Colon (tissue), 2 donors: ENCODE measurements around the gene USP20.
"Not testable (repeated sequence)": the region's sequence is repeated elsewhere in the genome, so short reads cannot be mapped to it uniquely, and the experiment has no call there.

Experiments
- FAIRE-seq: peaks from 2 replicates; lab custom pipeline; 2012; peaks lifted over from hg19 to GRCh38; lab: Jason Lieb, UNC
- donor health status: control.
- donor health status: control.

Gene USP20

DNA sequence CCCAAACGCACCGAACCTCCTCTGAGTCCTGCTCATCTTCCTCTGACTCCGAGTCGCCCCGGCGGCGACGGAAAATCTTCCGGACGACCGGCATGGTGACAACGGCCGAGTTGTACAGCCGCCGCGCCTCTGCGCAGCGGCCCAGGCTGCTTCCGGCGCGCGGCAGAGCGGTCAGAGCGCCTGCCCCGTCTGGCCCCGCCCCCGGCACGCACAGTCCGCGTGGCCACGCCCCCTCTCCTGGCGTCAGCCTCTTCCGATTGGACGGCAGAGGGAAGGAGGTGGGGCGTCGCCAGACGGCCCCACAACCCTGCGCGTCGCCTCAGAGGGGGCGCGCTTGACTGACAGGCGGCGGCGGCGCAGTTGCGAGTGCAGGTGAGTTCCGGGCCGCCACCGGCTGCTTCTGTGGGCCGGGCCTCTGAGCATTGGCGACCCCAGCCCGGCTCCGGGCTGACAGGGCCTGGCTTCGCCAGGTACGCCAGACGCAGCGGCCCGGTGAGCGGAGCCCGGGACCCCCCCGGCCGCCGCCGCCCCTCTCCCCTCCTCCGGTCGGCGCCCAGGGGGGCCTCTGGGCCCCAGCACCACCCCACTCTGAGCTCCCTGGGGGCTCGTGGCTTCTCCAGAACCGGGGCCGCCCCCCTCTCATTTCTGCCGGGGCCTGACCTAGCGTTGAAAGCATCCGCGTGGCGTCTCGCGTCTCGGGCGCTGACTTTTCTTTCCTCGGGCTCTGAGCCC is at the start of gene USP20, which contains the start of gene C9orf78:
USP20 (plus strand) TSS at position 331 of the 732 bp plus-strand sequence. CDS start 17,098 bp downstream, outside the sequence.
C9orf78 (minus strand) TSS at position 148 of the 732 bp plus-strand sequence; CDS start at position 94, 54 bp downstream.
- no peak for FAIRE-seq

DNA sequence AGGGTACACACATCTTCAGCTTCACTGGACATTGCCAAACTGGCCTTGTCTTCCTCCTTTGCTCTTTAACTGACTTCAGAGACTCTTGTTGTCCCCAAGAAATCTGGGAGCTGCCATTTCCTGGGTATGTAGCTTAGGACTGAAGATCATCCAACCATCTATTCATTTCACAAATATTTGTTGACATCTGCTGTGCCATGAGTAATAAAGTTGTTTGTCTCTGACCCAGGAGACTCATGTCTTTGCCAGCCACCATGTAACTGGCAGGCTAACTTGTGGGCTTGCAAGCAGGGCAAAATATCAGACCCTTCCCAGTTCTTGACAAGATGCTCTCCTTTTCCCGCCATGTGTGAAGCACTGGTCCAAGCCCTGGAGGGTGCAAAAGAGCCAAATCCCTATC is 49.4 kb upstream of the USP20 start:
- FAIRE-seq = no peak

DNA sequence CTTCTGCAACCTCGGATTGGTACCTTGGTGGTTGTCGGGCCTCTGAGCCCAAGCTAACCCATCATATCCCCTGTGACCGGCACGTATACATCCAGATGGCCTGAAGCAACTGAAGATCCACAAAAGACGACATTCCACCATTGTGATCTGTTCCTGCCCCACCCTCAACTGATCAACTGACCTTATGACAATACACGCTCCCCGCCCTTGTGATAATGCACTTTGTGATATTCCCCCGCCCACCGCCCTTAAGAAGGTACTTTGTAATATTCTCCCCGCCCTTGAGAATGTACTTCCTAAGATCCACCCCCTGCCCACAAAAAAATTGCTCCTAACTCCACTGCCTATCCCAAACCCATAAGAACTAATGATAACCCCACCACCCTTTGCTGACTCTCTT is 48.8 kb upstream of the USP20 start:
- no peak for FAIRE-seq

DNA sequence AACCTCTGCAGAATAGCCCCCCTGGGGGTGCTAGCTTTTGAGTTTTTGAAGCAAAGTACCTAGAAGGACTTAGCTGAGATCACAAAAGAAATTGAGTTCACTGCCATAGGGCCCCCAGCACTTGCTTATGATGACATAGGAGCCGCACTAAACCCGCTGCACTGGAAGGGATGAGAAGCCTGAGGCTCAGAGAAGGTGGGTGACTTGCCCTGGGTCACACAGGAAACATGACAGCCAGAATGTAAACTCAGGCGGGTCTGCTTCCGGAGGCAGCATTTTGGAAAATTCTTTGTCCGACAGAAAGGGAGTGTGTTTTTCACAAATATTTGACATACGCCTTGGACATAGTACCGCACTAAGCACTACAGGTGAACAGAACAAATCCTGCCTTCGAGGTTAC is 40.7 kb upstream of the USP20 start:
- FAIRE-seq = no peak

DNA sequence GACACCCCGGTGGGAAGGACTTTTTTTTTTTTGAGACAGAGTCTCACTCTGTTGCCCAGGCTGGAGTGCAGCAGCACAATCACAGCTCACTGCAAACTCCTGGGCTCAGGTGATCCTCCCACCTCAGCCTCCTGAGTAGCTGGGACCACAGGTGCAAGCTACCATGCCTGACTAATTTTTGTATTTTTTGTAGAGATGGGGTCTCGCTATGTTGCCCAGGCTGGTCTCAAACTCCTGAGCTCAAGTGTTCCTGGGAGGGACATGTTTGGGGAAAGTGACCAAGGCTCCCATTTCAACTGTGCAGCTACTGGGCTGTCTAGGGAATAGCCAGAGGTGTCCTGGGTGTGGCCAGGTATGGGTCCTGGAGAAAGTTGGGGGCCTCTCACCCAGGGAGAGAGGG is 39.2 kb upstream of the USP20 start:
- FAIRE-seq = not testable (repeated sequence)

DNA sequence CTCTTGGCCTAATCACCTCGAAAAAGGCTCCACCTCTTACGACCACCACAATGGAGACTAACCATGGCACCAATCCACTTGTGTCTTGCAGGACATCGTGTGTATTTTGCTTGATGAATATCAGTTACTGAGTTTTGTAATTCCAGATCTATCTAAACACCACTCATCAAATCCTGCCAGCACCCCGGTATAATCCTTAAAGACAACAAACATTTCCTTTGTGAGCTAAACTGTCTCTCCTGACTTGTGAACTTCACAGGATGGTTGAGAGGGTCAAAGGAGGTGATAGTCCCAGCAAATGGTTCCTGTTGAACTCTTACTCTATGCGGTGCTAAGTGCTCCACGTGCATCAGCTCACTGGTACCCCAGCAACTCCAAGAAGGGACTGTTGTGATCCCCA is 36.3 kb upstream of the USP20 start:
- FAIRE-seq = no peak

DNA sequence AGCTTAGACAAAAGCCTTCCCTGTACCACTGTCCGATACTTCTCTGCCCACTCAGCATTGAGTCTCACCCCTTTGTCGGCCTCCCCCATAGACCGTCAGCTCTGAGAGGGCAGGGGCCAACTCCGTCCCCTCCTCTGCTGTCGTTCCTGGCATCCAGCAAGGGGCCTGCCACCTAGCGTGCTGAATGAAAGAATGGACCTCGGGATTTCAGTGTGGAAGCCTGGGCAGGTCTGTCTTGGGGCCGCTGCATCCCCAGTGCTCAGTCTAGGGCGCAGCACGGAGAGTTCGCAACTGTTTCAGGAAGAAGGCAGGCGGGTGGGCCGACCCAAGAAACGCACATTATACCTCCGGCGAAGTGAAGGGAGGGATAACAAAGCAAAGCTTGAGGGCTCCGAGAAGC is 33.8 kb upstream of the USP20 start:
- no peak for FAIRE-seq

DNA sequence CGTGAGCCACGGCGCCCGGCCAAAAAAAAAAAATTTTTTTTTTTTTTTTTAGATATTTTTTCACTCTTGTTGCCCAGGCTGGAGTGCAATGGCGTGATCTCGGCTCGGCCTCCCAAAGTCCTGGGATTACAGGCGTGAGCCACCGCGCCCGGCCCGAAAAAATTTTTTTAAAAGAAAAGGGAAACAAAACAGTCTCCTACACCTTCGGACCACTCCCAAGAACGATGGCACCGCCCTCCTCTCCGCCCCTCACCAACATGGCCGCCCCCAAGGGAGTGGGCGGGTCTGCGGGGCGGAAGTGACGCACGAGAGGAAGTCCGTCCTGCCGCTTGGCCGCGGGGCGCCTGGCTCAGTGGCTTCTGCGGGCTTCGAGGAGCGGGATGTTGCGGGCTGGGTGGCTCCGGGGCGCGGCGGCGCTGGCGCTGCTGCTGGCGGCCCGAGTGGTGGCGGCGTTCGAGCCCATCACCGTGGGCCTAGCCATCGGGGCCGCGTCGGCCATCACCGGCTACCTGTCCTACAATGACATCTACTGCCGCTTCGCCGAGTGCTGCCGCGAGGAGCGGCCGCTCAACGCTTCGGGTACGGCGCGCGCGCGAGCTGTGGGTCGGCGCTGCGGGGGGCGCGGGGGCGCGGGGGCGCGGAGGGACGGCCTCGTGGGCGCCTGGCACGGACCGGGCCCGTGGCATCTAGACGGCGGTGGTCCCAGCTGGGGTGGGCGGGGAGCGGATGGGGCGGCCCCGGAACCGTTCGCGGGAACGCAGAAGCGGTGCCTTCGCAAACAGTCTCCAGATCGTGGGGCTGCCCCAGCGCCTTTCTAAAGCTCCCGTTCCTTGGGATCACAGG is 32.2 kb upstream of the USP20 start, which contains the start of gene TOR1B:
TOR1B (plus strand) TSS at position 352 of the 843 bp plus-strand sequence; CDS start at position 381, 29 bp downstream.
- FAIRE-seq = no peak

DNA sequence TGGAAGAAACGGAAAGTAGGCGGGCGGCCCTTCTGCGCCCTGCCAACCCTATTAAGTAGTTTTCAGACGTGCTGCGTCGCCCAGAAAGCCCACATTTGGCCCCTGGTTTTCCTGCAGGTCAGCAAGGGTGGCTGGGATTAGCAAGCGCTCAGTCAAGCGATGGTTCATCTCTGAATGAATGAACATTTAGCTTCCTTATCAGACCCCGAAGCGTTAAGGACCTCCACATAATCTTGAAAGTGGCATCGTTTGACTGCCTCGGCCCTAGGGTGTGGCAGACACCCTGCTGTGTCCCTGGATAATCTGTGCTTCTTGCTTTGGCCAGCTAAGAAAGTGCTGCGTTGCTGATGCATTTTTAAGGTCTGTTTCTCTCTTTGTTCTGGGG is 31.6 kb upstream of the USP20 start:
- FAIRE-seq = no peak

DNA sequence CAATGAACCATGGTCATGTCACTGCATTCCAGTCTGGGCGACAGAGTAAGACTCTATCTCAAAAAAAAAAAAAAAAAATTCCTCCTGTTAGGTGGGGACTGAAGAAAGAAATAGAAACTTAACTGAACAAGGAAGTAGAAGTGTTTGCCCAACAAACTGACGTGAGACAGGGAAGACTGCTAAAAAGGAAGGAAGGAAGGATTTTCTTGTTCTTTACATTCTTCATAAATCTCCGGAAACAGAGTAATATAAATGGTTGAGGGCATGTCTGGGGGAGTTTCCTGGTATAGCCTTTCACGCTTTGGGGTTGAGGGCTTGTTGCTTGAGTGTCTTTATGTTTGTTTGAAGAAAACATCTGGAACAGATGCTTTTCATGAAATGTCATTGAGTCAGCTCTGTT is 29.2 kb upstream of the USP20 start:
- FAIRE-seq = no peak

DNA sequence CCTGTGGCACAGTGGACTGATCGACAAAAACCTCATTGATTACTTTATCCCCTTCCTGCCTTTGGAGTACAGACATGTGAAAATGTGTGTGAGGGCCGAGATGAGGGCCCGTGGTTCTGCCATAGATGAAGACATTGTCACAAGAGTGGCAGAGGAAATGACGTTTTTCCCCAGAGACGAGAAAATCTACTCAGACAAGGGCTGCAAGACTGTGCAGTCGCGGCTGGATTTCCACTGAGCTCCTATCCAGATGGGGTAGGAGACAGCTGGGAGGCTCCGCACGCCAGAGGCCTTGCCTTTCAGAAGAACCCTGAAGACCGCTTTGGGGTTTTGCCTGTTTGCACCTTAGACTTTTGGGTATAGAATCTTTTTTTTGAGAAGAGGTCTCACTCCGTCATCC is 25.9 kb upstream of the USP20 start:
- FAIRE-seq = no peak

DNA sequence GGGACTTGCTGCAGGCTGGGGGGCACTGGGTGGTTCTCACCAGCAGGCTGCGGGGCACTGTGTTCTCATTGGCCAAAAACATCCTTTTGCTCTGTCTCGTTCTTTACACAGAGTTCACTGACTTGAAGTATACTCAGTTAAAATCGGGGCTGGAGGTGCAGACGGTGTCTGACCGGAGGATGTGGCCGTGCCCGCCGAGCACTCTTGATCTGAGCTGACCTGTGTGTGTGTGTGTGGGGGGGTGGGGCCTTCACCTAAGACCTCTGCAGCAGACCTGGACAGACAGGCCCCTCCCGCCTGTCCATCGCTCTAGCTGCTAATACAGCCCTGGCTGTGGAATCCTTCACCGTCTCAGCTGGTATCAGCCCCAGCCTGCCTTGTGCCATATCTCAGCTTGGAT is 25.1 kb upstream of the USP20 start:
- no peak for FAIRE-seq

DNA sequence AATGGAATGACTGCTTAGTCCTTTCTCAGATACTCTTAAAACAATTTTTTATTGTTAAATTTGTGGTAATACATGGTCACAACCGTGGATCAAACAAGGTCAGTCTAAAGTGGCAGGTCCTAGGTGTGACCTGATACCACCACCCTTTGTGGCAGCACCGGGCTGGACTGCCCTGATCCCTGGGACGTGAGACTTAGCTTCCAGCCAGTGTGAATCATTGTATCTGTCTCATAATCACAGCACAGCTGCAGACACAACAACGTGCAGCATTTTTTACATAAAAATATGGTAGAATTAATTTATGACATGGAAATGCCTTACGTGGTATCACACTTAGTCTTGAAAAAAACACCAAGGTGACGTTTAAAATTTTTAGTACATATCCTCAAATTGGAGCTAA is 24.5 kb upstream of the USP20 start:
- FAIRE-seq = no peak

DNA sequence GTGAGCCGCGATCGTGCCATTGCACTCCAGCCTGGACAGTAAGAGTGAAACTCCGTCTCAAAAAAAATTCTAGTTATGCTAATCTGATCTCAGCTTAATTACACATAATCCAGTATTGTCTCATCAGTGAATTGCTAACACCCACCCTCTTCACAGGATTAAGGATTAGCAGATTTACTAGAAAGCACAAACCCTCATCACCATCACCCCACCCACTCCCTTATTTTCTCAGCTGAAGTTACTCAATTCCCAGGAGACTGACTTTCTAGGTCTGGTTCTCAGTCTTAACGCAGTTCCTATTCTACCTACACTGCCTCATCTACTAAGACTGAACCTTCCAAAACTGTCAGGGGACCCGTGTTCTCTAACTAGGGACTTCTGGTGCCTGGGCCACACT is 23.3 kb upstream of the USP20 start:
- no peak for FAIRE-seq

DNA sequence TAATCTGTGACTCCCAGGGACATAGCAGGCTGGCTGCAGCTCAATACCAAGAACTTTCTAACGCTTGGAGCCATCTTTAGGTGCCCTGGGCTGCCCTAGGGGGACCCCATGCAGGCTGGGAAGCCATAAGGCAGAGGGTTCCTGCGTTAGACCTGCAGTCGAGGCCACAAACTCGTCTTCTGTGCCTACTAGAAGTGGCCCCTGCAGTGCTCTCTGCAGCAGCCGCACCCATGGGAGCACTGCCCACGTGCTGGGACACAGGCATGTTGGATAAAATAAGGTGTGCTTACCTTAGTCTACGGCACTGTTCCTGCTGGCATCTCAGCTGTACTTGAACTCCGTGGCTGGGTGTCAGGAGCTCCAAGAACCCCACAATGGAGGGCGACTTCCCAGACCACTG is 22.9 kb upstream of the USP20 start:
- no peak for FAIRE-seq

DNA sequence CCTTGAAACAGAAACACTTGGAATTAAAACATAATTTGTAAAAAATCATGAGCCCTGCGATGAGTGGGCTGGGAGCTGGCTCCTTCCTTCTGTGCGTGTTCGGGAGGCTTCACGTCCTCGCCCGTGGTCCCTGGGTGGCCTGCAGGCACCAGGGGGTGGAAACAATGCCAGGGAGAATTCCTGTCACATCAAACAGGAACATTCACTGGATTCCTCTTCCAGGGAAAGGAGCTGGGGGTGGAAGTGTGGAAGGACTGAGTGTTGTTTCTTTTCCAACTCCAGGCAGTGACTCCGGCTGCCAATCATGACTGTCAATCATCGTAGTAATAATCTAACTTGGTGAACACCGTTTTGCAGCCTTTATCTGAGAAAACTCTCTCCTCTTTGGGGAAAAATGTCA is 21.6 kb upstream of the USP20 start:
- FAIRE-seq = no peak

DNA sequence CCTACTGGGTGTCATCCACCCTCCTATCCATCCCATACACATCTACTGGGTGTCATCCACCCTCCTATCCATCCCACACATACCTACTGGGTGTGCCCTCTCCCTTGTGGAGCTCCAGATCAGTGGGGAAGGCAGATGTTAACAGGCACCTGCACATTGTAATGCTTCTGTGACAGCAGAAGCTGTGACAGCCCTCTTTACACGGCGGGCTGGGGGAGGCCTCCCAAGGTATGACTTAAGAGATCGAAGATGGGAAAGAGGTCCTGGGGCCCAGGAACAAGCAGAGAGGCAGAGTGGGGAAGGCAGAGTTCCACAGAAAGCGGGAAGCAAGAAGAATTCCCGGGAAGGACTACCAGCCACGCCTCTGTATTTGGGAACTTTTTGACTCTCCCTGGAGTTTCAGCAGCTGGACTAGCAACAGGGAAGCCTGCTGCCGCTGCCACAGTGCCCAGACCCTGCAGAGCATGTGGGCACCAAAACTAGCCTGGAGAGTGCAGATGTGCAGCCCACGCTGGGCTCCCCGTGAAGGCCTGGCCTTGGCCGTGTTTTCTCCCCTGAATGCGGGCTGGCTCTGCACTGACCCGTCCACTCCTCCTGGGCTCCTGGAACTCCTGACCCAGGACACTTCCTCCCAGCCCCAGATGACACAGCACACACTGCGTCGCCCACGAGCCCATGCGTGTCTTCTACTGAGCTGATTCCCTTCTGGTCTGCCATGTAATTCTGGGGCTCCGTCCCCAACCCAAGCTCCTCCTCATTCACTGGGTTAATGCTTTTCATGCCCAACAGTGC is 20.6 kb upstream of the USP20 start:
- no peak for FAIRE-seq

DNA sequence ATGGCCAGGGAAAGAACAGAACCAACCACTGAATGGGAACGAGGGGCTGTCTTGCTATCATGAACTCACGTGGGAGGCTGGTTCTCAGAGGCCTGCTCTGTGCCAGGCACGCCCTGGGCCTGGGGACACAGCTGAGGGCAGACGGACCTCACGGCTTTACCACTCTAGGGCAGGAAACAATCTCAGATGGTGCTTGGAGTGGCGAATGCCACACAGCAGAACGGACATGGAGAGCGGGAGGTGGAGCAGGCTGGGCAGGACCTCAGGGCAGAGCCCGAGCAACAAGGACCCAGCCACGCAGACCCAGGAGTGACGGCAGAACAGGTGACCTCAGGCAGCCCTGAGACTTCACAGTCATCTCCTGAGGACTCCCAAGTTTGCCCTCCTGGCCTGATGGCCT is 20.0 kb upstream of the USP20 start:
- no peak for FAIRE-seq

DNA sequence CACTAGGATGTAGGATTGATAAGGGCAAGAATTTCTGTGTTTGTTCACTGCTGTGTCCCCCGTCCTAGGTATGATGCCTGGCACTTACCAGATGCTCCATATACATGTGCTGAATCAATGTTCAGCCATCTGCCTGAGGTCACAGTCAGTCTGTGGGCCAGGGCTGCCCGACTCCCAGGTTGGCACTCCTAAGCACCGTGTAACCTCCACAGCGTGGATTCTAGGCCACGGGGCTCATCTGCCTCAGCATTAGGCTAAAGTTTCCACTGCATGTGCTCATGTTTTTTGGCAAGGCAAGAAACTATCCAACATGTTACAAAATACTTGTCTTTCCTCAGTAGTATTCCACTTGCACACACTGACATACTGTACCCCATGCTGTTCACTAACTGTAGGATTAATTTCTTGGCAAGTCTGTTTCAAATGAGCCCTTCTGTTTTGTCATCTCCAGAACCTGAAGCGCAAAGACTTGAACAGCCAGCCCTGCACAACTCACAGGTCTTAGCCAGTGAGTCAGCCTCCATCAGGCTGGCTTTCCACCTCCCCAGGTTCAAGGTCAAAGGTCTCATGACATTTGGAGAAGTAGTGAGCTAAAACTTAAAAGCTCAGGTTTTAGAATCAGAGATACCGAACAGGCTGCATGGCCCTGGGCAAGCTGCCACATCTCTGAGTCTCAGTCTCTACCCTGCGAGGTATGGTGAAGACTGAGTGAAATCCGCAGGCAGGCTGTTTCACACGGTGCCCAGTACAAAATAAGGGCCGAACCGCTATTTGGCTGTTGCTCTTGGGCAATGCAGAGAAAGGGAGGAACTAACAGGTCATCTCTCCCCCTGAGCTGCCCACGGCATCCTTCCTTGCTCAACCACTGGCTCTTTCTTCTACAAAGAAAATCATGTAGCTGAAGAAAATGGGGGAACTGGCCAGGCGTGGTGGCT is 18.5 kb upstream of the USP20 start:
- no peak for FAIRE-seq

DNA sequence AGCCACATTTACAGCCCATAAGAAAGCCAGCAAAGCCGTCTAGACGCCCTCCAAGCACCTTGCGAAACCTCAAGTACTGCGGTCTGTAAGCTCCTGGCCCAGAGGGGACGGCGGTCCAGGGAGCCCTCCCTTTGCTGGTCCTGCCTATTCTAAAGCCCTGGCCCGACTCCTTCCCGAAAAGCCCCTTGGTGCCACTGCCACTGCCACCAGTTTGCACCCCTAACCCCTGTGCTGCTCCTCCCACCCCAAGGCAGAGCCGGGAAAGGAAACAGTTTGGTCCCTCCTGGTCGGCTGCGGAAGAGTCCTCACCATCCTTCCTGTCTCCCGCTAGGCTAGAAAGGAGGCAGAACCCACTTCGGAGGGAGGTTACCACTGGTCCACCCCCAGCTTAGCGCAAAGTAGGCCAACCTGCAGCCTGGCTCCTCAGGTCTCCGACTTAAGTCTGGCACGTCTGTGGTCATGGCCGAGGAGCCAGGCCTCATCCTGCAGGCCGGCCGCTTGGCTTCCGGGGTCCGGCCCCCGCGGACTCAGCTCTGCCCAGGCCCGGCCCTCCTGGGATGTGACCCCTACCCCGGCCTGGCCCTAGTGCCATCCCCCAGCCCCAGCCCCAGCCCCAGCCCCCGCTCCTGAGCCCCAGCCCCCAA is 12.2 kb upstream of the USP20 start:
- FAIRE-seq = no peak

DNA sequence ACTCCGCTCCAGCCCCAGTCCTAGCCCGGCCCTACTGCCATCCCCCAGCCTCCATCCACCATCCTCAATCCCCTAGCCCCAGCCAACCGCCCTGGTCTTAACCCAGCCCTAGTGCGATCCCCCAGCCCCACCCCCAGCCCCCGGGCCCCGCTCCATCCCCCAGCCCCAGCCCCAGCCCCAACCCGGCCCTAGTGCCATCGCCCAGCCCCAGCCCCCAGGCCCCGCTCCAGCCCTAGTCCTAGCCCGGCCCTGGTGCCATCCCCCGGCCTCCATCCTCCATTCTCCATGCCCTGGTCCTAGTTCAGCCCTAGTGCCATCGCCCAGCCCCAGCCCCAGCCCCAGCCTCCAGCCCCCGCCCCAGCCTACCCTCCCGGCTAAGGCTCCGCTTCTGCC is 11.7 kb upstream of the USP20 start:
- no peak for FAIRE-seq
